BJ (cell line): ENCODE measurements around the gene PGAP6. TPM values are rescaled to one million over a fixed set of nuclear protein-coding genes. Genes with fewer than 3 reads are reported as not detected.
"Not testable (repeated sequence)": the region's sequence is repeated elsewhere in the genome, so short reads cannot be mapped to it uniquely, and the experiment has no call there.

ENCODE experiments used
- CTCF ChIA-PET: fragments of 350-600 bp; formaldehyde crosslinking; extraction: SDS; loops from one replicate; lab custom pipeline; 2021; ENCODE audit warnings: antibody characterized with exemption, inconsistent platforms; lab: Yijun Ruan, JAX
- POLR2A ChIA-PET: fragments of 300-600 bp; sonication (Branson Sonifier 250); formaldehyde crosslinking; extraction: SDS; loops from one replicate; lab custom pipeline; 2021; ENCODE audit warnings: antibody characterized with exemption; lab: Charles Lee
- DNase-seq: peaks from one replicate; pipeline ENCODE4 v3.0.0-alpha.2; 2011; ENCODE audit warnings: low read depth
- H3K27me3 ChIP-seq: 2 replicates; pipeline ENCODE4 v1.6.0; 2011; ENCODE audit warnings: low read length; ENCODE audit not compliant: control insufficient read depth, insufficient read depth
- H3K36me3 ChIP-seq: 2 replicates; pipeline ENCODE4 v1.5.1; 2011; ENCODE audit warnings: low read length; ENCODE audit not compliant: control insufficient read depth, insufficient read depth
- H3K4me3 ChIP-seq: 2 replicates; pipeline ENCODE4 v1.5.1; 2011; ENCODE audit warnings: low read depth, mild to moderate bottlenecking, control low read depth, low read length
- CTCF ChIP-seq: IDR thresholded peaks from 2 replicates; pipeline ENCODE4 v1.5.1; 2011; ENCODE audit warnings: low read depth, mild to moderate bottlenecking, control low read depth, inconsistent platforms, low read length, moderate library complexity; ENCODE audit not compliant: insufficient read depth
- polyA plus RNA-seq: library from polyadenylated mRNA; depleted of rRNA; stranded (reverse); fragments of >200 nt; gene quantifications from 2 replicates; pipeline ENCODE4 v1.2.3, GENCODE V29; 2011

Gene PGAP6
- polyA plus RNA-seq, 1 experiment = 131 TPM

GRCh38 chr16:349211-349610 lies 32.6 kb downstream of the PGAP6 start:
- TF ChIP-seq CTCF = no peak
- no peaks in the 10 kb centered on the region for H3K27me3 ChIP-seq
- no peak overlapping the region for H3K4me3 ChIP-seq
- H3K36me3 ChIP-seq = peaks cover 3% of the 10 kb centered on the region
- DNase-seq = no peak
- CTCF ChIA-PET = interaction anchor here (0.8 to 2.4 kb wide), 2 partner anchors 12 to 13 kb away, joined by 3 to 8 read pairs; no protein-coding TSS in a partner anchor
- POLR2A ChIA-PET = no interaction called here

- DNase-seq, H3K4me3 ChIP-seq, H3K36me3 ChIP-seq, POLR2A ChIA-PET, H3K27me3 ChIP-seq: not testable (repeated sequence)
- CTCF ChIA-PET = interaction anchor here (2.4 kb wide), 1 partner anchor 14 kb away, joined by 8 read pairs; no protein-coding TSS in a partner anchor
These were observed 33.3 kb downstream of the PGAP6 start for GRCh38 chr16:348495-348894.

- Histone ChIP-seq H3K36me3 (peaks cover 4% of the 10 kb centered on the region), H3K4me3 (no peak overlapping the region), H3K27me3 (no peaks in the 10 kb centered on the region)
- TF ChIP-seq CTCF = no peak
- POLR2A ChIA-PET = no interaction called here
- CTCF ChIA-PET = interaction anchor here (1.7 kb wide), 1 partner anchor 14 kb away, joined by 3 read pairs; no protein-coding TSS in a partner anchor
- no peak for DNase-seq
These were observed 34.6 kb downstream of the PGAP6 start for GRCh38 chr16:347203-347602.

GRCh38 chr16:346587-346986 lies 35.2 kb downstream of the PGAP6 start:
- ChIA-PET POLR2A (no interaction called here), CTCF (interaction anchor here (1.7 kb wide), 1 partner anchor 15 kb away, joined by 3 read pairs; no protein-coding TSS in a partner anchor)
- no peak for TF ChIP-seq CTCF
- Histone ChIP-seq H3K27me3 (no peaks in the 10 kb centered on the region), H3K36me3 (peaks cover 4% of the 10 kb centered on the region), H3K4me3 (no peak overlapping the region)
- no peak for DNase-seq

- no peak for DNase-seq
- ChIA-PET CTCF (no interaction called here), POLR2A (no interaction called here)
- no peak overlapping the region for H3K4me3 ChIP-seq
- TF ChIP-seq CTCF = no peak
- peaks cover 4% of the 10 kb centered on the region for H3K36me3 ChIP-seq
- H3K27me3 ChIP-seq = no peaks in the 10 kb centered on the region
These were observed 36.0 kb downstream of the PGAP6 start for GRCh38 chr16:345772-346171.

GRCh38 chr16:342455-343213 lies 39.1 kb downstream of the PGAP6 start:
- TF ChIP-seq CTCF = no peak
- ChIA-PET CTCF (interaction anchor here (0.6 to 1.6 kb wide), 5 partner anchors 9 to 236 kb away, joined by 3 to 6 read pairs (median 3); no protein-coding TSS in a partner anchor), POLR2A (no interaction called here)

GRCh38 chr16:341974-342336 lies 39.8 kb downstream of the PGAP6 start:
- H3K4me3 ChIP-seq, POLR2A ChIA-PET, DNase-seq, H3K27me3 ChIP-seq, H3K36me3 ChIP-seq: not testable (repeated sequence)
- CTCF ChIA-PET = interaction anchor here (1.6 kb wide), 1 partner anchor 235 kb away, joined by 3 read pairs; no protein-coding TSS in a partner anchor

More at GRCh38 chr16:342455-343213, 39.1 kb downstream of the PGAP6 start:
- Histone ChIP-seq H3K27me3 (no peaks in the 10 kb centered on the region), H3K4me3 (no peak overlapping the region), H3K36me3 (peaks cover 3% of the 10 kb centered on the region)
- DNase-seq = no peak
